BLaER1 treated with 17β-estradiol and CSF1 and Interleukin-3, amounts not matched to agents 10 nM and 100 nM (cell line): ENCODE results near the gene USB1.

Experiments
- H3K27ac ChIP-seq, 11 experiments: shearing (Covaris generic); formaldehyde crosslinking; 2 replicates each; pipeline ENCODE4 v1.8.1; 2022
- H3K27me3 ChIP-seq, 11 experiments: shearing (Covaris generic); formaldehyde crosslinking; 2 replicates each; pipeline ENCODE4 v1.8.1; 2022
- H3K36me3 ChIP-seq, 11 experiments: shearing (Covaris generic); formaldehyde crosslinking; 2 replicates each; pipeline ENCODE4 v1.8.1; 2022
- H3K4me1 ChIP-seq, 10 experiments: shearing (Covaris generic); formaldehyde crosslinking; 2 replicates each; pipeline ENCODE4 v1.8.1; 2022
- H3K4me2 ChIP-seq, 11 experiments: shearing (Covaris generic); formaldehyde crosslinking; 2 replicates each; pipeline ENCODE4 v1.8.1; 2022
- H3K4me3 ChIP-seq, 10 experiments: shearing (Covaris generic); formaldehyde crosslinking; 2 replicates each; pipeline ENCODE4 v1.8.1; 2022
- H3K9ac ChIP-seq, 11 experiments: shearing (Covaris generic); formaldehyde crosslinking; 2 replicates each; pipeline ENCODE4 v1.8.1; 2022
- H3K9me3 ChIP-seq, 11 experiments: shearing (Covaris generic); formaldehyde crosslinking; replicated peaks in 1 of 11; 2 replicates each; pipeline ENCODE4 v1.8.1; 2022
- H4K20me1 ChIP-seq, 11 experiments: shearing (Covaris generic); formaldehyde crosslinking; 2 replicates each; pipeline ENCODE4 v1.8.1; 2022
- Cebpa-rat ChIP-seq, 11 experiments: shearing (Covaris generic); IDR thresholded peaks; 2 replicates each; pipeline ENCODE4 v1.8.1; 2022

Gene USB1

DNA sequence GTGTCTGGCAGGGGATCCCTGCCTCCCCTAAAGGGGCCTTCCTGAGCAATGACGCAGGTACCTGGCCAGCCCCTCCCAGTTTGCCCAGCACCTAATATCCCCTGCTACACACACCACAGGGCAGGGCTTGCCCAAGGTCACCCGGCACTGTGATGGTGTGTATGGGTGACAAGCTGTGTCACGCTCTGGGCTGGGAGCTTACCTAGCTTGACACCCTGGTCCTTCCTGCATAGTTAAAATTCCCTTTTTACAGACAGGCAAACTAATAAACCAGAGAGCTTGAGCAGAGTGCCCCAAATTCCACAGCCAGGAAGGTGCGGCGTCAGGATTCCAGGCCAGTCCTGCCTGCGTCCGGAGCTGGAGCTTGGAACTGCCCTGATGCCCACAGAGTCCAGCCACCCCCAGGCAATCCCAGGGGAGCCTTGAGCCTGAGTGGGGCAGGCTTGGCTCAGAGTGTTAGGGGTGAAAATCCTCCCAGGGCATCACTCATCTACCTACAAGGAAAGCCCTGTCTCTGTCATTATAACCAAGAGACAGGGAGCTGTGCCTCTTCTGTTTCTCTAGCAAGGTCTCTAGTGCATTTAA is 42.5 kb downstream of the USB1 start:
- Histone ChIP-seq H3K9me3 (no peaks in the 10 kb centered on the region), H3K4me2 (no peak overlapping the region), H3K27ac (no peak overlapping the region), H3K4me3 (no peak overlapping the region), H4K20me1 (peaks cover 0 to 3% (median 0%) of the 10 kb centered on the region in 11 experiments; a peak in 2 of 22 replicates), H3K4me1 (peaks cover 22 to 39% (median 28%) of the 10 kb centered on the region in 10 experiments), H3K9ac (no peak overlapping the region), H3K27me3 (no peaks in the 10 kb centered on the region), H3K36me3 (no peaks in the 10 kb centered on the region)
- TF ChIP-seq Cebpa-rat (IDR thresholded peaks at IDR 0.05) = no peak

DNA sequence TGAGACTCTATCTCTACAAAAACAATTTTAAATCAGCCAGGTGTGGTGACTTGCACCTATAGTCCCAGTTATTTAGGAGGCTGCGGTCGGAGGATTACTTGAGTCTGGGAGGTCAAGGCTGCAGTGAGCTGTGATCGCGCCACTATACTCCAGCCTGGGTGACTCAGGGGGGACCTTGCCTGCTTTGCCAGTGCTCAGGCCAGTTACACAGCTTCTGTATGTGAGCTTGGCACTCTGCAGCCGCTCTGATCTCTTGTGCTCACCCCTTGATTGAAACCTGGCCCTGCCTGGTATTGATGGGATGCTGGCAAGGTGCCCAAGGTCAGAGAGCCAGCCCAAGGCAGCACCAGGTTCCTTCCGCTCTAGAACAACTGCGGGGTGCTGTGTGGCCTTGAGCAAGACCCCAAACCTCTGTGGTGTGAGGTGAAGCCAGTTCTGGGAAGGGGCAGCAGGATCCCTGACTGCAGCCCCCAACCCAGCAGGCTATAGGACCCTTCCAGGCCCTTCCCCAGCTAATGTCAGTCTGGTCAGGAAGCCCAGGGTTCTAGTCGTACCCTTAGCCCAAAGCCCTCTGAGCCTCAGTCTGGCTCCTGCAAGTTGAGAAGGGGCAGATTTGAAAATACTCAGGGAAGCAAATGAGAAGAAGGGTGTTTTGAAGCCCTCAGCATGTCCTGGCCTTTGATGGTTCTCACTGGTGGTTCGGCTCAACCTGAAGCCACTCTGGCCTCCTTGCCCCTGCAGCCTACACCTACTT is 43.2 kb downstream of the USB1 start:
- H3K9me3 ChIP-seq = no peaks in the 10 kb centered on the region
- H3K4me1 ChIP-seq = peaks cover 23 to 43% (median 30%) of the 10 kb centered on the region in 10 experiments
- H4K20me1 ChIP-seq = peaks cover 0 to 3% (median 0%) of the 10 kb centered on the region in 11 experiments; a peak in 2 of 22 replicates
- no peak overlapping the region for H3K9ac ChIP-seq
- no peak overlapping the region for H3K4me2 ChIP-seq
- H3K4me3 ChIP-seq = no peak overlapping the region
- no peaks in the 10 kb centered on the region for H3K27me3 ChIP-seq
- no peak for TF ChIP-seq Cebpa-rat (IDR thresholded peaks at IDR 0.05)
- no peaks in the 10 kb centered on the region for H3K36me3 ChIP-seq
- H3K27ac ChIP-seq = no peak overlapping the region

DNA sequence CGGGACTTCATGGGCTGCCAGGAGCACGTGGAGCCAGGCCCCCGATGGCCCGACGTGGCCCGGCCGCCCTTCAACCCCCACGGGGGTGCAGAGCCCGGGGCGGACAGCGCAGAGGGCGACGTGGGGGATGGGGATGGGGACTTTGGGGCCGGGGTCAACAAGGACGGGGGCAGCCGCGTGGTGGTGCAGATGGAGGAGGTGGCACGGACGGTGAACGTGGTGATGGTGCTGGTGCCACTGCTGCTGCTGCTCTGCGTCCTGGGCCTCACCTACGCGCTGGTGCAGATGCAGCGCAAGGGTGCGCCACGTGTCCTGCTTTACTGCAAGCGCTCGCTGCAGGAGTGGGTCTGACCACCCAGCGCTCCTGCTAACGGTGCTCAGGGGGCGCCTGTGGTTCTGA is 43.9 kb downstream of the USB1 start:
- H3K9ac ChIP-seq = no peak overlapping the region; a peak in 1 of 22 replicates
- no peak overlapping the region for H3K27ac ChIP-seq
- H3K4me3 ChIP-seq = no peak overlapping the region
- peaks cover 23 to 49% (median 33%) of the 10 kb centered on the region in 10 experiments for H3K4me1 ChIP-seq
- no peak overlapping the region for H3K4me2 ChIP-seq
- no peaks in the 10 kb centered on the region for H3K36me3 ChIP-seq
- H4K20me1 ChIP-seq = peaks cover 0 to 3% (median 0%) of the 10 kb centered on the region in 11 experiments; a peak in 2 of 22 replicates
- H3K27me3 ChIP-seq = no peaks in the 10 kb centered on the region
- no peaks in the 10 kb centered on the region for H3K9me3 ChIP-seq
- TF ChIP-seq Cebpa-rat (IDR thresholded peaks at IDR 0.05) = no peak

DNA sequence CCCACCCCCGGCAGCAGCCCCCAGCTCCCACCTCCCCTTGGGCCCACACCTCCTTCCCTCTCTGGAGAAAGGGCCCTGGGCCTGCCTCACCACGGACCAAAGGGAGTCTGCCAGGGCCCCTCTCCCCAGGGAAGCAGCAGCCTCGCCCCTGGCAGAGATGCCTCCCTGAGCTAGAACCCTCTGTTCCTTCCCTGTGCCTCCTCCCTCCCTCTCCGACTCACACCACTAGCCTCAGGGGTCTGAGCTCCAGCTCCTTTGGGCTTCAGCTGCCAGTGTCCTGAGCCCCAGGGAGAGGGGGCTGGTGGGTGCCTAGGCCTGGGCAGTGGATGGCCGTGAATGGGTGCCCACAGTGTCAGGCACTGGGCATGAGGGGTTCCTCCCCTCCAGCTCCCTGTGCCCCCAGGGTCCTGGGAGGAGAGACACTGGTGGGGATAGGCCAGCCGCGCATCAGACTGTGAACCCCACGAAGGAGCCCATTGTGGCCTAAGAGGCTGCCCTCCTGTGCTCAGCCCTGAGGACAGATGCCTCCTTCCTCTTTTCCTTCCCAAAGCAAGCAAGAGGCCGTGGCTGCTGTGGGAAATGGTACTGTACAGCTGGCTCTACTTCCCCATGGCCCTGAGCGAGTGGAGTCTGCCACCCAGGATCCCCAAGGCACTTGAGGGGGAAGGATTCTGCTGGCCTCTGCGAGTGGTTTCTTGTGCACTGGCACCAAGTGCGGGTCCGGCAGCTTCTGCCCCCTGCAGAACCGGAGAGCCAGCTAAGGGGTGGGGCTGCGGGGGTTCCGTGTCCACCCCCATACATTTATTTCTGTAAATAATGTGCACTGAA is 45.1 kb downstream of the USB1 start:
- H3K4me2 ChIP-seq = peak overlapping the region; percentile 5 to 67 (median 51); a peak in 16 of 22 replicates

DNA sequence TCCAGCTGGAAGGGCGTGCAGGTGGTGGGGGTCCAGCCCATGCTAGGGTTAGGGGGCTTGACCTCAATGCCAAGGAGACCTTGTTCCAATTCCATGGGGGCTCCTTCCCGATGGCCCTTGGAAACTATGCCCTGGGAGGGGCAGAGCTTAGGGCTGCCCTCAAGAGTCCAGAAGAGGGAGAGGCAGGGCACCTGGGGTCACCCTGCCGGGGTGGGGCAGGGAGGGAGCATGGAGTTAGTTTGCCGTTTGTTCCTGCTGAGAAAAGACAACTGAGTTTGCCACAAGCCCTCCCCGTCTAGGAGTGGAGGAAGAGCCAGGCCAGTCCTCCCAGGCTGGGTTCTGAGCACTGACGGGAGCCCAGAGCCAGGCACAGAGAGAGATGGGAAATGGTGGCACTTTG is 45.7 kb downstream of the USB1 start:
- Histone ChIP-seq H3K27ac (peak overlapping the region in 1 of 11 experiments; percentile 5; a peak in 1 of 22 replicates), H3K27me3 (no peaks in the 10 kb centered on the region), H3K36me3 (no peaks in the 10 kb centered on the region), H3K4me3 (no peak overlapping the region), H4K20me1 (peaks cover 0 to 3% (median 0%) of the 10 kb centered on the region in 11 experiments; a peak in 2 of 22 replicates), H3K9me3 (0 out of 22 replicates have a peak, but pooled peaks cover 0 to 1% (median 0%) of the 10 kb centered on the region in 11 experiments), H3K4me2 (peak overlapping the region in 6 of 11 experiments; percentile 26 to 58 (median 40); a peak in 8 of 22 replicates), H3K4me1 (peaks cover 22 to 37% (median 26%) of the 10 kb centered on the region in 10 experiments), H3K9ac (no peak overlapping the region)
- no peak for TF ChIP-seq Cebpa-rat (IDR thresholded peaks at IDR 0.05)

More for the DNA sequence above, 45.1 kb downstream of the USB1 start:
- Histone ChIP-seq H3K27ac (peak overlapping the region in 5 of 11 experiments; percentile 47 to 52 (median 51); a peak in 7 of 22 replicates), H4K20me1 (peaks cover 0 to 3% (median 0%) of the 10 kb centered on the region in 11 experiments; a peak in 2 of 22 replicates), H3K36me3 (no peaks in the 10 kb centered on the region), H3K9me3 (no peaks in the 10 kb centered on the region), H3K4me3 (no peak overlapping the region), H3K9ac (peak overlapping the region in 2 of 11 experiments; percentile 31 to 36; a peak in 2 of 22 replicates), H3K27me3 (no peaks in the 10 kb centered on the region), H3K4me1 (peaks cover 22 to 38% (median 27%) of the 10 kb centered on the region in 10 experiments)
- no peak for TF ChIP-seq Cebpa-rat (IDR thresholded peaks at IDR 0.05)

DNA sequence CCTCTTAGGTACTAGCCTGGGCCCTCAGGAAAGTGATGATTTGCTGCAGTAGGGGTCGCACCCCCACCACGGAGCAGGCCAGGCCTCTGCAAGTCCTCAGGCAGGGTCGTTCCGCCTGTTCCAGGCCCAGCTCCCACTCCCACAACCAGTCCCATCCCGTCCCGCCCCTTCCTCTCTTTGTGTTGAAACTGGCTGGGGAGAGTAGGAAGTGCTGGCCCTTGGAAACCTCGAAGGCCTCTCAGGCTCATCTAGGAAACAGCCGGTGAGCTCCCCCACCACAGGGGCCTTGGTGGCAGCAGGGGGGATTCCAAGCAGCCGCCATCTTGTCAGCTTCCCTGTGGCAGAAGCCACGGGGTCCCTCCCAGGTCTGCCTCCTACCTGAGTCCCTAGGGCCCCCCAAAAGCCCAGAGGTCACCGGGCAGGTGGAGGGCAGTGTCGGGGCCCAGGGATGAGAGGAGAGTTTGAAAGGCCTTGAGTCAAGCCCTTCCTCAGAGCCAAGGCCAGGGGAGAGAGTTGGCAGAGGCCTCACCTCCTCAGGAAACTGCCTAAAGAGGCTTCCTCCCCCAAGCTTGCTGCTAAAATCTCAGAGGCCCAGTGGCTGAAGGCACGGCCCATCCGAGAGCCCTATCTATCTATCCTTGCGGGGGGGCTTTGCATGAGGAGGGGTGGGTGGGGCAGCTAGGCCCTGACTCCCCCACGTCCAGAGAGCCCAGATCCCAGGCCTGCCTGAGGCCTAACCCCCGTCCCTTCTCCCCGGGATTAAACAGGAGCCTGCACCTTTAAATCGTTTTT is 46.5 kb downstream of the USB1 start:
- H3K9ac ChIP-seq = no peak overlapping the region
- H3K9me3 ChIP-seq = peaks cover 0 to 5% (median 0%) of the 10 kb centered on the region in 11 experiments; a peak in 1 of 22 replicates
- H3K4me1 ChIP-seq = peaks cover 22 to 40% (median 27%) of the 10 kb centered on the region in 10 experiments
- H3K36me3 ChIP-seq = no peaks in the 10 kb centered on the region
- H3K27ac ChIP-seq = peak overlapping the region in 1 of 11 experiments; percentile 5; a peak in 2 of 22 replicates
- H3K27me3 ChIP-seq = no peaks in the 10 kb centered on the region
- no peak overlapping the region for H3K4me3 ChIP-seq
- TF ChIP-seq Cebpa-rat (IDR thresholded peaks at IDR 0.05) = no peak
- peaks cover 0 to 3% (median 0%) of the 10 kb centered on the region in 11 experiments; a peak in 2 of 22 replicates for H4K20me1 ChIP-seq
- H3K4me2 ChIP-seq = peak overlapping the region in 5 of 11 experiments; percentile 21 to 42 (median 29); a peak in 6 of 22 replicates

DNA sequence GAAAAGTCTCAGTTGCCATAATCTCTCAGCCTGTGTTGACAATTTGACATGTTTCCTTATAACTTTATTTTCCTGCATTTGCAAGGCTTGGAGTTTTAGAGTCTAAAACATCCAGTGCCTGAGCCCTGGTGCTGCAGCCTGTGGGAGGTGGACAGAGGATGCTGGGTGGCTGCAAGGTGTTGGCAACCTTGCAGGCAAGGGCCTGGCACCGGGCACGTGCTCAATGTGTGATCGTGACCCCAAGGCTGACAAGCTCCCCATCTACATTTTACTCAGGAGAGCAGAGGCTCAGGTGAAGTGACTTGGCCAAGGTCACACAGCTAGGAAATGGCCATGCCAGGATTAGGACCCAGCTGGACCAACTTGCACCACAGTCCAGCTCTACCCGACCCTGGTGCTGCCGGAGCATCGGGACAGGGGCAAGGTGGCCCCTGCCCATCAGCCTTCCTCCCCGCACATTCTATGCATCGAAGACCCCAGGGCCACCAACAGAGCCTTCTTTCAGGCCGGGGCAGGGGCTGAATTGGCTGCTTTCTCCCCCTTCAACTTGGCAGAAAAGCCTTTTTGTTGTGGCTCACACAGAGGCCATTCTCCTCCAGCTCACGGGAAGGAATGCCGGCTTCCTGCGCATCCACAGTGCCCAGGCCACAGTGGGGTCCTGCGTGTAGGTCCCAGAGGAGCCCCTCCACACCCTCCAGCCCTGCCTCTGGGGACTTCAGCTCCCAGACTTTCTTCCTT is 47.5 kb downstream of the USB1 start:
- no peak overlapping the region for H3K4me2 ChIP-seq
- no peak for TF ChIP-seq Cebpa-rat (IDR thresholded peaks at IDR 0.05)
- peaks cover 0 to 3% (median 0%) of the 10 kb centered on the region in 11 experiments; a peak in 2 of 22 replicates for H4K20me1 ChIP-seq
- peaks cover 0 to 9% (median 0%) of the 10 kb centered on the region in 11 experiments; a peak in 3 of 22 replicates for H3K9me3 ChIP-seq
- H3K27ac ChIP-seq = no peak overlapping the region
- no peaks in the 10 kb centered on the region for H3K36me3 ChIP-seq
- no peaks in the 10 kb centered on the region for H3K27me3 ChIP-seq
- H3K4me1 ChIP-seq = peaks cover 22 to 49% (median 30%) of the 10 kb centered on the region in 10 experiments
- no peak overlapping the region for H3K4me3 ChIP-seq
- H3K9ac ChIP-seq = no peak overlapping the region
